Smooth muscle cell (in vitro differentiated cells): ENCODE results near the gene IRX1. TPM values are rescaled to one million over a fixed set of nuclear protein-coding genes. Genes with fewer than 3 reads are reported as not detected.

ENCODE experiments used
- DNase-seq: peaks from one replicate; lab custom pipeline; 2025; ENCODE audit not compliant: unreplicated experiment; lab: John Stamatoyannopoulos, UW
- H2AFZ ChIP-seq: fragments of 200-600 bp; sonication (generic); 2 replicates; pipeline ENCODE4 v1.6.0; 2016; ENCODE audit warnings: antibody characterized with exemption, low read depth, mild to moderate bottlenecking
- H3F3A ChIP-seq: fragments of 200-600 bp; sonication (generic); 2 replicates; pipeline ENCODE4 v1.6.0; 2017; ENCODE audit warnings: antibody characterized with exemption, low read depth
- H3K27ac ChIP-seq: fragments of 200-600 bp; sonication (generic); 2 replicates; pipeline ENCODE4 v1.5.1; 2016; ENCODE audit warnings: low read depth, mild to moderate bottlenecking
- H3K27me3 ChIP-seq: fragments of 200-600 bp; sonication (generic); 2 replicates; pipeline ENCODE4 v1.6.1; 2016; ENCODE audit warnings: low read depth, mild to moderate bottlenecking
- H3K36me3 ChIP-seq: fragments of 200-600 bp; sonication (generic); 2 replicates; pipeline ENCODE4 v1.5.1; 2016; ENCODE audit warnings: low read depth
- H3K4me1 ChIP-seq: fragments of 200-600 bp; sonication (generic); 2 replicates; pipeline ENCODE4 v1.5.1; 2016; ENCODE audit warnings: low read depth
- H3K4me2 ChIP-seq: fragments of 200-600 bp; sonication (generic); 2 replicates; pipeline ENCODE4 v1.6.0; 2016; ENCODE audit warnings: mild to moderate bottlenecking
- H3K4me3 ChIP-seq: fragments of 200-600 bp; sonication (generic); 2 replicates; pipeline ENCODE4 v1.5.1; 2016; ENCODE audit warnings: mild to moderate bottlenecking
- H3K79me2 ChIP-seq: fragments of 200-600 bp; sonication (generic); 2 replicates; pipeline ENCODE4 v1.6.0; 2016; ENCODE audit warnings: low read depth, mild to moderate bottlenecking
- H3K9ac ChIP-seq: fragments of 200-600 bp; sonication (generic); 2 replicates; pipeline ENCODE4 v1.6.0; 2016; ENCODE audit warnings: low read depth
- H3K9me3 ChIP-seq: fragments of 200-600 bp; sonication (generic); replicated peaks from 2 replicates; pipeline ENCODE4 v1.5.1; 2016; ENCODE audit warnings: low read depth
- H4K20me1 ChIP-seq: fragments of 200-600 bp; sonication (generic); 2 replicates; pipeline ENCODE4 v1.6.0; 2016; ENCODE audit warnings: low read depth
- CTCF ChIP-seq: fragments of 200-600 bp; sonication (generic); IDR thresholded peaks from 2 replicates; pipeline ENCODE4 v1.5.1; 2017; ENCODE audit warnings: borderline replicate concordance, mild to moderate bottlenecking, antibody characterized with exemption; ENCODE audit not compliant: insufficient read depth, poor library complexity, severe bottlenecking
- WGBS: methylation state at CpG from one replicate; pipeline ENCODE4 v1.1.7; 2016; ENCODE audit warnings: low lambda C conversion rate; 5-methylcytosine and 5-hydroxymethylcytosine counted together
- polyA plus RNA-seq: library from polyadenylated mRNA; unstranded; fragments of >200 nt; fragmentation: Nextera tagmentation; extraction: Ambion mirVana; gene quantifications from 2 replicates; pipeline ENCODE4 v1.2.1, GENCODE V29; 2016
- total RNA-seq: library from RNA; depleted of rRNA; stranded (reverse); fragments of >200 nt; gene quantifications from 2 replicates; pipeline ENCODE4 v1.2.3, GENCODE V29; 2014

IRX1 gene
- total and polyA plus RNA-seq, 2 experiments from 2014 or later, result 0.30 to 0.67 TPM

DNA sequence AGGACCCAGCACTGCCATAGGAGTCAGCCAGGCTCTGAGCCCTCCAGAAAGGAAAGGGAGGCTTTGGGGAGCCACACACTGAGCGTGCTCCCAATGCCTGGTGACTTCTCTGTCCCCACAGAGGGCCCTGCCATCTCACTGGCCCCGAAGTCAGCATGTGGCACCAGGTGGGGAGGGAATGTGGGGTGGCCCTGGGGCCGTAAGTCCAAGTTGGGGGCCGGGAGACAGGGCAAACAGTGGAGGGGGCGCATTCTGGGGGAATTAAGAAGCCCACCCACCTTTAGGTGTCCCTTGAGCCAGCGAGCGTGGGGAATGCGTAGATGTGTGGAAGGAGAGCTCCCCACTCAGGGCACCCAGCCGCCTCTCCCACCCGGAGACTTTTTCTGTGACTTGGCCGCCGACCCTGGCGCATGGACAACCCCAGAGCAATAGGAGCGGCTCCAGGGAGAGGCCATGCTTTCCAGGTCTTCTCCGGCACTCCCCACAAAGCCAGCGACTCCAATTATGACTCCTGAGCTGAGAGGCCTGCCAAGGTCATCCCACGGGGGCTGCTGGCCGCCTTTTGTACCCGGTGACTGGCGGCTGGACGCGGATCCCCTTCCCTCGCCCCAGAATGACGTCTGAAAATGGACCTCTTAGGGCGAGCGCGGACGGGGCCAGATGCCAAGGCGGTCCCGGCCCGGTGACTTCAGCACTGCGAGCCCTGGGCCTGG, 9.8 kb downstream of the IRX1 start:
- H2AFZ ChIP-seq, result no peak overlapping the region
- no peak for TF ChIP-seq CTCF
- 71% methylated on average over 31 of the region's 32 CpGs for WGBS
- no peaks in the 10 kb centered on the region for H3K9me3 ChIP-seq
- H3K4me3 ChIP-seq, result no peak overlapping the region
- H3K9ac ChIP-seq, result no peak overlapping the region
- H3K4me2 ChIP-seq, result no peak overlapping the region
- peaks cover 100% of the 10 kb centered on the region for H3K27me3 ChIP-seq
- H3K4me1 ChIP-seq, result peaks cover 14% of the 10 kb centered on the region
- H3K27ac ChIP-seq, result no peak overlapping the region
- no peaks in the 10 kb centered on the region for H4K20me1 ChIP-seq
- no peaks in the 10 kb centered on the region for H3K36me3 ChIP-seq
- DNase-seq, result no peak
- no peaks in the 10 kb centered on the region for H3K79me2 ChIP-seq
- H3F3A ChIP-seq, result no peaks in the 10 kb centered on the region

DNA sequence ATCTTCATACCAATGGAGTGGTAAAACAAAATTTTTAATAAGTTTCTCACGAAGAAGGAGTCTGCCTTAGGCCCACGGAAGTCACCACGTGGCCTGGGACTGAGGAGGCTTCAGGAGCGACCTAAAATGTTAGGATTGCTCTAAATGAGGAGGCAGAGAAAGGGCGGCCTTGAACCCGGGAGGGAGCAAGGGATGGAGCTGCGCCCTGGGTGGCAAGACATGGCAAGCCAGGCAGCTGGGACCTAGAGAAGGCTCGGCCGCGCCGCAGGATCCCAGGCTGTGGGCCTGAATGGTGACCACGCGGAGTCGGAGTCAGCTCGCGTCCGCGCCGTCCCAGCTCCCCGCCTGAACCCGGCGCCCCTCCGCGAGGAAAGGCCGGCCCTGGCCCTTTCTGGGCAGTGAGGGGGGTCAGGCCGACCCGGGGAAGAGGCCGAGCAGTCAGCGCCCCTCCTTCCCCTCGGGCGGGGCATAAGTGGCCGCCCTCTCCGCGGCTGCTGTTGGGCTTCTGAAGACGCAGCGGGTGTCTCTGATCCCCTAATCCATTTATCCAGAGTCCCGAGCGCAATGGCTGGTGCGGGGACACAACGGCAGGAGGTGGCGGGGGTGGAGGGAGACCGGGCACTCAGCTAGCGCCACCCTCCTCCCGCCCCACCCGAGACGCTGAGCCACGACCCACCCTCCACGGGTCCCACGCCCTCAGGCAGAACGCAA, 10.6 kb downstream of the IRX1 start:
- Histone ChIP-seq H3K27me3 (peaks cover 94% of the 10 kb centered on the region), H3K9ac (no peak overlapping the region), H3K4me2 (peak overlapping the region; percentile 36), H3K27ac (no peak overlapping the region), H3K36me3 (no peaks in the 10 kb centered on the region), H3K79me2 (no peaks in the 10 kb centered on the region), H3F3A (no peaks in the 10 kb centered on the region), H3K4me1 (peaks cover 7% of the 10 kb centered on the region), H3K9me3 (no peaks in the 10 kb centered on the region), H2AFZ (no peak overlapping the region), H4K20me1 (no peaks in the 10 kb centered on the region), H3K4me3 (no peak overlapping the region)
- WGBS, result 4% methylated on average over 35 of the region's 50 CpGs
- TF ChIP-seq CTCF, result no peak
- DNase-seq, result no peak

DNA sequence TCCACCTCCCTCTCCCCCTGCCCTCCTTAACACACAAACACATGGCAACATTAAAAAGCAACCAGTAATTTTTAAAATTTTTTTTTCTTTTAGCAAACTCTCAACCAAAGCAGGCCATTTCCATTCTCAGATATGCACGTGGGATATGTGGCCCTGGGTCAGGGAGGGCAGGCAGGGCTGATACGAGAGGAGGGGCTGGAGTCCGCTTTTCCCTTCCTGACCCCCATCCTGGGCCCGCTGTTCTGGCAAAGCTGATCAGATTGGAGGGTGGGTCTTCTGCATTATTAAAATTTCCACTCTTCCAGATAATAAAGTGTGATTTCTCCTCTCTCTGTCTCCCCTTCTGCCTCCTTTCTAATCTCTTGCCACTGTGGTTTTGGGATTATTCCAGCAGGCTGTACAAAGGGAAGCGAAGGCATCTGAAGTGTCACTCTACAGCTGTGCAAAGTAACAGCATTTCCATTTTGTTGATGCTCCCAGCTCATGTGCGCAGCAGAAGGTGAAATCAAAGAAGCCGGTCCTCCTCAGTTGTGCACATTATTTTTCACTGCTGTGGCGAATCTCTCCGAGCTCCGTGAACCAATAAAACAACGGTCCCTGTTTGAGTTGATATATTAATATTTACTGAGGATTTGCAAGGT, 12.0 kb downstream of the IRX1 start:
- Histone ChIP-seq H3K27ac (no peak overlapping the region), H3K79me2 (no peaks in the 10 kb centered on the region), H2AFZ (no peak overlapping the region), H3K9ac (no peak overlapping the region), H3K9me3 (no peaks in the 10 kb centered on the region), H3K4me3 (no peak overlapping the region), H4K20me1 (no peaks in the 10 kb centered on the region), H3K36me3 (no peaks in the 10 kb centered on the region), H3K4me1 (no peaks in the 10 kb centered on the region), H3F3A (no peaks in the 10 kb centered on the region), H3K4me2 (no peak overlapping the region), H3K27me3 (peaks cover 80% of the 10 kb centered on the region)
- 84% methylated on average over 11 of the region's 11 CpGs for WGBS
- no peak for DNase-seq
- TF ChIP-seq CTCF, result no peak
